ENCODE measurements around the gene TMEM150A.
"Not testable (repeated sequence)": the region's sequence is repeated elsewhere in the genome, so short reads cannot be mapped to it uniquely, and the experiment has no call there.

The TMEM150A gene

DNA sequence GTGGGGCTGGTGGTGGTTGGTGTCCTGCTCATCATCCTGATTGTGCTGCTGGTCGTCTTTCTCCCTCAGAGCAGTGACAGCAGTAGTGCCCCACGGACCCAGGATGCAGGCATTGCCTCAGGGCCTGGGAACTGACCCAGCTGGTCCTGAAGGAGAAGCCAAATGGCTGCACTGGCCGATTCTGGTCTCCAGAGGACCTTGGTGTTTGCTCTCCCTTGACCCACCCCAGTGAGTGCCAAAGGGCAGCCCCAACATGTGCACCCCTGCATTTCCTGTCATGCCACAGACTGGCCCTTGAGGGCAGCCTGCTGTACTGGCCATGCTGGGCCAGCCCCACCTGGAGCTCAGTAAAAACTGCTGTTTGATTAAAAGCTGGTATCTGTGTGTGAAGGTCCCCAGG lies 9.5 kb downstream of the TMEM150A start:
- no peak for DNase-seq (ENCODE audit: low spot score)

GRCh38 chr2:85592299-85592698 lies 10.2 kb downstream of the TMEM150A start:
- DNase-seq (ENCODE audit: low spot score), result not testable (repeated sequence)

DNA sequence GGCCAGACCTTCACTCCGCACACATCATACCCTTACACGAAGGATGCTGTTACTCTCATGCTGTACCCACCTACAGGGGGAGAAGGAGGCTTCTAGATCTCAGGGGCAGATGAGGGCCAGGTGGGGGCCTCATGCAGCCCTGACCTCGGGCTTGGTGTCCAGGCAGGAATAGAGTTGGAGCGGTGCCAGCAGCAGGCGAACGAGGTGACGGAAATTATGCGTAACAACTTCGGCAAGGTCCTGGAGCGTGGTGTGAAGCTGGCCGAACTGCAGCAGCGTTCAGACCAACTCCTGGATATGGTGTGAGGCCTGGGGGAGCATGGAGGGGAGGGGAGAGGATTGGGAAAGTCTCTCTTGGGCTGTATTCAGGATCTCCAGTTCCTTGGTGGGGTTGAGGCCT lies 10.9 kb downstream of the TMEM150A start:
- no peak for DNase-seq (ENCODE audit: low spot score)

DNA sequence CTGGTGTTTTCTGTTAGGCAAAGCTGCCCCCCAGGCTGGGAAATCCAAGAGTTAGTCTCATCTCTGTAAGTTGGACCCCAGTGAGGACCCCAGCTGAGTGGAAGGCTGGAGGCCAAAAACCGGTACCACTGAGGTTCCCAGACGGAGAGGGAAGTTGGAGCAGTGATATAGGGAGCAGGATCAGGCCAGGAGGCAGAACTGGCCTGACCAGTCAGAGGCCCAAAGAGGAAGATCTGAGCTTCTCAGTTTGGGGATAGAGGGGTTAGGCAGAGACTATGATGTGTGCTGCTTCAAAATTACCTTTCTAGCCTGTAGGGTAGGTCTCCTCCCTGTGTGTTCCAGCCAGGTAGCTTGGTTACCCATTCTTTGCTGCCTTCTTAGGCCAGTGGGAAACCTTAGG lies 11.5 kb downstream of the TMEM150A start:
- DNase-seq (ENCODE audit: low spot score), result no peak

GRCh38 chr2:85589982-85590791 lies 12.3 kb downstream of the TMEM150A start:
- peak; percentile 92 for DNase-seq (ENCODE audit: low spot score)

- no peak for DNase-seq (ENCODE audit: low spot score)
These were observed 13.3 kb downstream of the TMEM150A start for GRCh38 chr2:85589181-85589580.

DNA sequence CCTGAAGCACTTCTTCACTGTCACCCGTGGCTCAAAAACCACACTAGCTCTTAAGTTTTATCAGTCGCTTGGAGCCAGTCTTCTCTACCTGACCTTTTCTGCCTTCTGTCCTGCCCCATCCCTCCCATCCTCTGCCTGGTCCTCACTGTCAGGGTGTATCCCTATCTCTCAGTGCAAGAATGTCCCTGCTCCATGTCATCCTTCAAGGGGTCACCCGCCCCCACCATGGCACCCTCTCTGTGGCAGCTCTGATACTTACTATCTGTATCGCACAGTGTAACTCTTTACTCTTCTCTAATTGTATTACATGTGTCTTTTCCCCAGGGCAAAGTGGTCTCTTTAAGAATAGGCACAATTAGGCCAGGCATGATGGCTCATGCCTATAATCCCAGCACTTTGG lies 13.9 kb downstream of the TMEM150A start:
- DNase-seq (ENCODE audit: low spot score), result no peak

DNA sequence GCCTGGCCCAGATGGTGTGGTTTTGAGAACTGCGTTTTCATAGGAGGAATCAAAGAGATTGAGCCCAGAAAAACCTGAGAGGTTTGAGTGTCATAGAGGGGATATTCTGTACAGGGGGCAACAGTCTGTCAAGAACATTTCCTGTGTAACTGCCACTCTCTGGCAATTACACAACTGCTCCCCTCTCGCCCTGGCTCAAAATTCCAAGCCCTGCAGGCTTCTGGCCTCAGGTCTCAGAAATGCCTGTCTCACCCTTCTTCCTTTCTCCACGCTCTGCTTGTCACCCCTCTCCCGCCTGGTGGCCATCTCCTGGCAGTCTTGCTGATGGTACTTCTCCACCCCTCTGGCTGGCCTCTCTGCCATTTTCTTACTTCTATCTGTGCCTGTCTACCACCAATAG lies 14.3 kb downstream of the TMEM150A start:
- no peak for DNase-seq (ENCODE audit: low spot score)

DNA sequence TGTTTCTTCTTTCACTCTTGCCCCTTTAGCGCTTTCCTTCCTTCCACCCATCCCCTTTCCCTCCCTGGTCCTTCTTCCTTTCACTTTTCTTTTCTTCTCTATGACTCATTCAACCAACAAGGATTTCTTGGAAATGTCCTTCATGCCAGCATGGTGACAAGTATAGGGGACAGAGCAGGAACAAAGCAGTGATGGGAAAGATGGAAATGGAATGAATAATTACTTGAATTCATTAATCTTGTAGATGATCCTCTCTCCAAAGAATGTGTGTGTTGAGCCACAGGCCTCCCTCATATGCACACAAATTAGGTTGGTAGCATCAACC lies 16.8 kb downstream of the TMEM150A start:
- peak; percentile 88 for DNase-seq (ENCODE audit: low spot score)

GRCh38 chr2:85584857-85585780 lies 17.4 kb downstream of the TMEM150A start:
- DNase-seq (ENCODE audit: low spot score), result peak; percentile 85

DNA sequence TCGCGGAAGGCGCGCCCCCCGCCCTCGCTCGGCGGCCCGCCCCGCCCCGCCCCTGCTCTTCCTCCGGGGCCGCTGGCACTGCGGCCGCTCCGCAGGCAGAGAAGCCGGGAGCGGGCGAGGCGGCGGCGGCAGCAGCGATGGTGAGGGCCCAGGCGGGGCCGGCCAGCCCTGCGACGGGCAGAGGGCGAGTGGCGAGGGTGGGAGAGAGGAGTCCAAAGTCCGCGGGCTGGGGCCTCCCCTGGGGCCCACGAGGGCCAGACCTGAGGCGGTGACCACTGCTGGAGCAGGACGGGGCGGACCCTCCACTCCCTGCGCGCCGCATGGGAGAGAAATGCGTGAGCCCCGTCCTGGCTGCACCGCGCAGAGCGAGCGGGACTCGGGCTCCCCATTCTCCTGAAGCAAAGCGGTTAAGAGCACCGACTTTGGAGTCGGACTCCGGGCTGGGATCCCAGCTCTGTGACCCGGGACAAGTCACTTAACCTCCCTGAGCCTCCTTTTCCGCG lies 18.1 kb downstream of the TMEM150A start, which contains the start of gene VAMP5:
TSS of gene VAMP5 (plus strand) at position 78 of the 503 bp plus-strand sequence. CDS start at position 138, 60 bp downstream.
- peak; percentile 55 for DNase-seq (ENCODE audit: low spot score)

- DNase-seq (ENCODE audit: low spot score), result no peak
These were observed 18.7 kb downstream of the TMEM150A start for GRCh38 chr2:85583667-85584353.

- no peak for DNase-seq (ENCODE audit: low spot score)
These were observed 20.0 kb downstream of the TMEM150A start for GRCh38 chr2:85582492-85582891.

DNA sequence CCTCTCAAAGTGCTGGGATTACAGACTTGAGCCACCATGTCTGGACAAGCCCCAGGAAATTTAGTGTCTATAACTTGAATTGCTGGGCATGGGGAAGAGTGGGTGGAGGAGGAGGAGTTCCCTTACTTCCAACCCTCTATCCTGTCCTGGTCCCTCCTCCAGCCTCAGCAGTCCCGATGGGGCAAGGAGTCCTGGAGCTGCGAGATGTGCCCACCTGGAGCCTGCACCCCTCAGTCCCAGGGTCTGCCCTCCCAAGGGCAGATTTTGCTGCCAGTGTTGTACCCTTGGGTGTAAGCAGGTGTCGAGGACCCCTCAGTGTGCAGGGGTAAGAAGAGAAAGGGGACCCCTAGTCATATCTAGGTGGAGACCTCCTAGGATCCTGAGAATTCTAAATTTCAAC lies 22.3 kb downstream of the TMEM150A start:
- no peak for DNase-seq (ENCODE audit: low spot score)

DNA sequence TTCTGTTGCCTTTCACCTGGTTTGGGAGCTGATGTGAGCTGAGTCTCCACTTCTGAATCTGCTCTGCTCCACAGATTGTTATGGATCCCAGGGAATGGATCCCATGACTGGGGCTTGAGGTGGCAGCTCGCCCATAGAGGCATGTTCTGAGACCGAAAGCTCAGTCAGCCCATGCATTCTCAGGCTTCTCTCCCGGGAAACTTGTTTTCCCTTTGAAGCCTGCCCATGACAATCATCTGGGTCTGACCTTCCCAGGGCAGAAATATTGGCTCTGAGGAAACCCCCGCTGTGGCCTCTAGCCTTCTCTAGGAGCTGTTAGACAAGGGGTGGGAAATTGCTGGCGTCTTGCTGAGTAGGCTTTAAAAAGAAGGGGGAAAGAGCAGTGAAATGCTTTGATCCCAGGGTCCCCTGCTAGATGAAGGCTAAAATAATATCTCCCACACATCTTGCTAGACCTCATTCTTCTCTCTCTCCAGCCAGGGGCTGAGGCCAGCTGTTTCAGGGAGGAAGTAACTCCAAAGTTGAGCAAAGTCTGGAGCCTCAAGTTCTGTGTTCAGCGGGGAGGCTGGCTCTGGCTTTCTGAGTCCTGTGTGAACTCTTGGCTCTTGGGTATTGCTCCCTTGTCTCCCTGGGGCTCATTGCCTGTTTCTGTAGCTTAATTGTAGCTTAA lies 23.1 kb downstream of the TMEM150A start:
- DNase-seq (ENCODE audit: low spot score), result no peak

- DNase-seq (ENCODE audit: low spot score), result no peak
These were observed 24.0 kb downstream of the TMEM150A start for GRCh38 chr2:85578243-85579180.

DNA sequence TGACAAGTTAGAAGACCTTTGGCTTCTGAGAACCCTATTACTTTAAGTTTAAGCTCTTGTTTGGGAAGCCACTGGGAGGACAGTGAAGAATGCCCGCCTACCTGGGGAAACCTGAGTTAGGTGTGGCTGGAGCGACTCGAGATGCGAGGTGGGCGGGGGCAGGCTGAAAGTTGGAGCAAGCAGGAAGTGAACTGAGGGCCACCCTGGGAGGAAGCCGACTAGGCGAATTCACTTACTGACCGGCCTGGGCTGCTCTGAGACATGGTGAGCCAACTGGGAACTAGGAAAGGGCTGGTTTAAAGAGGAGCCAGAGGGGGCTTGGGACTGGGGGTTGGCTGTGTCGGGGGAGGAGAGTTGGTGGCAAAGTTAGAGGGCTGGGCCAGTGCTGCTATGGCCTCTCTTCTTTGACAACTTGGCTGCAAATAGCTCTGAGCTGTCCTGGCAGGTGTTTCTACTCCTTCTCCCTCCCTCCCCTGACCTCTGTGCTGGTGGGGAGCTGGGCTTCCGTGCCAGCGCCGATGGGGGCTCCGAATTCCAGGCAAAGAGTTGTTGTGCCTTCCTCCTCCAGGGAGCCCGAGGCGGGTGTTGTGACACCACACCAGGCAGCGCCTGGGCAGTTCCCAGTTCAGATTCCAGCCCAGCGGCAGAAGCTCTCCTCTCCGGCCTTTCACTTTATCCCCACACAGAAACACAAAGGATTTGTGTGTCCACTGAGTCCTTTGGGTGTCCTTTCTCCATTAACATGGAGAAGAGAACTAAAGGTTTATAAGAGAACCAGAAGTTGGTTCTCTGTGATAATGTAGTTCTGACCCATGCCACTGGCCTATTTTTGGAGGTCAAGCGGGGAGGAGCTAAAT lies 24.9 kb downstream of the TMEM150A start, which contains the start of gene VAMP8:
TSS of gene VAMP8 (plus strand) at position 201 of the 857 bp plus-strand sequence. CDS start at position 262, 61 bp downstream.
- DNase-seq (ENCODE audit: low spot score), result no peak

DNA sequence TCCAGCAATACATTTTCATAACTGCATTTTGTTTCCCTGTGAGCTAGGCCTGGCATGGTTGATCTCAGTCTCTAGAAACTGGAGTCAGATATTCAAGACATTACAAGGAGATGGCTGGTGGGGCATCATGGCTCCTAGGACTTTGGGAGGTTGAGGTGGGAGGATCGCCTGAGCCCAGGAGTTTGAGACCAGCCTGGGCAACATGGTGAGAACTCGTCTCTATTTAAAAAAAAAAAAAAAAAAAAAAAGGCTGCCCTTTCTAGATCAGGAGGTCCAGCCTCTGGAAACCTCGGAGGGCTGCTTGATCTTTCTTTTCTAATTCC lies 25.5 kb downstream of the TMEM150A start:
- no peak for DNase-seq (ENCODE audit: low spot score)

DNA sequence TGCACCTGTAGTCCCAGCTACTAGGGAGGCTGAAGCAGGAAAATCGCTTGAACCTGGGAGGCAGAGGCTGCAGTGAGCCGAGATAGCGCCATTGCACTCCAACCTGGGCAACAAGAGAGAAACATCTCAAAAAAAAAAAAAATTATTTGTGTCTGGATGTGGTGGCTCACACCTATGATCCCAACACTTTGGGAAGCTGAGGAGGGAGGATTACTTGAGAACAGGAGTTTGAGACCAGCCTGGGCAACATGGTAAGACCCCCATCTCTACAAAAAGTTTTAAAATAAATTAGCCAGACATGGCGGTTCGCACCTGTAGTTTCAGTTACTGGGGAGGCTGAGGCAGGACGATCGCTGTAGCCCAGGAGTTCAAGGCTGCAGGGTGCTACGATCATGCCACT lies 26.8 kb downstream of the TMEM150A start:
- no peak for DNase-seq (ENCODE audit: low spot score)

DNA sequence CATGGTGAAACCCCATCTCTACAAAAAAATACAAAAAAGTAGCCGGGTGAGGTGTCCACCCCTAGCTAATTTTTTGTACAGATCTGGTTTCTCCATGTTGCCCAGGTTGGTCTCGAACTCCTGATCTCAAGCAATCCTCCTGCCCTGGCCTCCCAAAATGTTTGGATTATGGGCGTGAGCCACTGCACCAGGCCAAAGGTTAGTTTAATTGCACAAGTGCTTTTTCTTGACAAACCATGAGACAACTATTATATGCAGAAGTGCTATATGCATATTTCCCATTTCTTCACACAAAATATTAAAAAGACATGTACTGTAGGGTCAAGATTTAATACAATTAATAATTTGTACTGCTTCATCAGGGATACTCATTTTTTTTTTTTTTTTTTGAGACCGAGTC lies 36.2 kb downstream of the TMEM150A start:
- no peak for DNase-seq (ENCODE audit: low spot score)
